HepG2 (cell line): ENCODE measurements around the gene NFKBIL1. TPM values are rescaled to one million over a fixed set of nuclear protein-coding genes. Genes with fewer than 3 reads are reported as not detected.

Experiments used
- DPF2 ChIP-seq: sonication (generic); formaldehyde crosslinking; IDR thresholded peaks from 2 replicates; pipeline ENCODE4 v1.4.0; 2020; ENCODE audit warnings: mild to moderate bottlenecking, low read depth, missing genetic modification reagents, borderline replicate concordance
- ELF1 ChIP-seq: sonication (generic); formaldehyde crosslinking; IDR thresholded peaks from 2 replicates; pipeline ENCODE4 v1.4.0; 2020; ENCODE audit warnings: missing genetic modification reagents
- IRF9 ChIP-seq: sonication (generic); formaldehyde crosslinking; IDR thresholded peaks from 2 replicates; pipeline ENCODE4 v1.8.0; 2022; ENCODE audit warnings: missing genetic modification reagents, mild to moderate bottlenecking, borderline replicate concordance
- JUNB ChIP-seq: sonication (generic); formaldehyde crosslinking; IDR thresholded peaks from 2 replicates; pipeline ENCODE4 v1.8.0; 2022; ENCODE audit warnings: missing genetic modification reagents, mild to moderate bottlenecking, borderline replicate concordance
- KDM5B ChIP-seq: sonication (generic); formaldehyde crosslinking; IDR thresholded peaks from 2 replicates; pipeline ENCODE4 v1.4.0; 2020; ENCODE audit warnings: missing genetic modification reagents, mild to moderate bottlenecking, borderline replicate concordance
- KMT2A ChIP-seq: sonication (generic); formaldehyde crosslinking; IDR thresholded peaks from 2 replicates; pipeline ENCODE4 v1.4.0; 2020; ENCODE audit warnings: missing genetic modification reagents
- MAX ChIP-seq: IDR thresholded peaks from 2 replicates; pipeline ENCODE4 v1.6.1; 2012; ENCODE audit warnings: inconsistent platforms
- NFKB2 ChIP-seq: sonication (generic); formaldehyde crosslinking; IDR thresholded peaks from 2 replicates; pipeline ENCODE4 v1.4.0; 2020; ENCODE audit warnings: missing genetic modification reagents, borderline replicate concordance
- REL ChIP-seq: sonication (generic); formaldehyde crosslinking; conservative IDR thresholded peaks from 2 replicates; pipeline ENCODE4 v1.8.0; 2022; ENCODE audit warnings: mild to moderate bottlenecking, missing genetic modification reagents, moderate library complexity
- RFX3 ChIP-seq: IDR thresholded peaks from 2 replicates; pipeline ENCODE4 v1.6.1; 2016; ENCODE audit warnings: missing biosample characterization, missing genetic modification reagents
- RFXANK ChIP-seq: IDR thresholded peaks from 2 replicates; pipeline ENCODE4 v1.6.1; 2016
- THYN1 ChIP-seq: sonication (generic); formaldehyde crosslinking; IDR thresholded peaks from 2 replicates; pipeline ENCODE4 v1.8.1; 2023; ENCODE audit warnings: low read depth, mild to moderate bottlenecking, moderate library complexity, missing genetic modification reagents, borderline replicate concordance
- U2AF1 ChIP-seq: fragments of 200-400 bp; formaldehyde crosslinking; optimal IDR thresholded peaks from 2 replicates; pipeline ENCODE3; 2017; ENCODE audit warnings: mild to moderate bottlenecking, low read depth, low read length
- ZBTB25 ChIP-seq: IDR thresholded peaks from 2 replicates; pipeline ENCODE4 v1.6.1; 2018; ENCODE audit warnings: missing genetic modification reagents
- ZNF350 ChIP-seq: sonication (generic); formaldehyde crosslinking; IDR thresholded peaks from 2 replicates; pipeline ENCODE4 v1.4.0; 2020; ENCODE audit warnings: mild to moderate bottlenecking, low read depth, missing genetic modification reagents, borderline replicate concordance
- ZNF432 ChIP-seq: sonication (generic); formaldehyde crosslinking; IDR thresholded peaks from 2 replicates; pipeline ENCODE4 v1.5.0; 2020; ENCODE audit warnings: missing genetic modification reagents, mild to moderate bottlenecking, borderline replicate concordance
- ZZZ3 ChIP-seq: sonication (generic); formaldehyde crosslinking; IDR thresholded peaks from 2 replicates; pipeline ENCODE4 v1.4.0; 2020; ENCODE audit warnings: missing genetic modification reagents, mild to moderate bottlenecking, borderline replicate concordance
- polyA plus RNA-seq, 8 experiments: library from polyadenylated mRNA; depleted of rRNA in 3 of 8; stranded (reverse) in 7 of 8; unstranded in 1 of 8; fragments of >200 nt; fragmentation: Illumina TruSeq in 4 of 8; extraction: Trizol in 4 of 8; gene quantifications; 2 replicates each; pipeline versions ENCODE4 v1.2.1 to v1.2.3, GENCODE V29; 2011 to 2016; ENCODE audit warnings: low read depth in 4 of 8, missing spikeins in 1 of 8, mixed read lengths in 1 of 8; ENCODE audit not compliant: insufficient read depth in 1 of 8
- total RNA-seq, 5 experiments: library from RNA; depleted of rRNA; stranded (reverse); fragments of >200 nt; fragmentation: Illumina TruSeq; extraction: Trizol; gene quantifications; 2 replicates each; pipeline ENCODE4 v1.2.3, GENCODE V29; 2016; ENCODE audit warnings: low read depth in 1 of 5
- TF ChIP-seq, protein P1 (sequence below): sonication (generic); formaldehyde crosslinking; IDR thresholded peaks from 2 replicates; pipeline ENCODE4 v1.5.0; 2020; ENCODE audit warnings: mild to moderate bottlenecking, missing genetic modification reagents
- TF ChIP-seq, protein P2 (sequence below): sonication (generic); formaldehyde crosslinking; IDR thresholded peaks from 2 replicates; pipeline ENCODE4 v1.4.0; 2020; ENCODE audit warnings: missing genetic modification reagents
- TF ChIP-seq, protein P3 (sequence below): sonication (generic); formaldehyde crosslinking; IDR thresholded peaks from 2 replicates; pipeline ENCODE4 v1.8.1; 2022; ENCODE audit warnings: mild to moderate bottlenecking, missing genetic modification reagents
- TF ChIP-seq, protein P4 (sequence below): sonication (generic); formaldehyde crosslinking; IDR thresholded peaks from 2 replicates; pipeline ENCODE4 v1.4.0; 2020; ENCODE audit warnings: missing genetic modification reagents; ENCODE audit errors: not compliant biosample characterization

NFKBIL1 gene
- total and polyA plus RNA-seq, 2 of the 13 experiments (the other 11 are each of a cell fraction or from before 2014, with no cell fraction given), result 9.7 to 19.5 TPM

DNA sequence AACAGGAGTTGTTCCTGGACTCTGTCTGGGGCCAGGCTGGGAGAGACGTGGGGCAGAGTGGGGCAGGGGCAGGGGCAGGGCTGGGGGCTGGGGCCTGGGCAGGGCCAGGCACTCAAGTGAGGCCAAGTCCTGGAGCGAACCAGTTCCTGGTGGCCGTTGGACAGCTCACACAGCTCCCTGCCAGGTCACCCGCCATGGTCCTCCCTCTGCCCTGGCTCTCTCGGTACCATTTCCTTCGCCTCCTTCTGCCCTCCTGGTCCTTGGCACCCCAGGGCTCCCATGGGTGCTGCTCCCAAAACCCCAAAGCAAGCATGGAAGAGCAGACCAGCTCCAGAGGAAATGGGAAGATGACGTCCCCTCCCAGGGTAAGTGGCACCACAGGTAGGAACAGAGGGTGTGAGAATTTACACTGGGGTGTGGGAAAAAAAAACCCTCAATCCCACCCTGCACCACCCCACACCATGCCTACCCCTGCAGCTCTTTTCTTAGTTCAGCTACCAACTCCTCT, 18.5 kb upstream of the NFKBIL1 start, which contains the start of gene MCCD1 (continued):
- TF ChIP-seq, protein P1, sequence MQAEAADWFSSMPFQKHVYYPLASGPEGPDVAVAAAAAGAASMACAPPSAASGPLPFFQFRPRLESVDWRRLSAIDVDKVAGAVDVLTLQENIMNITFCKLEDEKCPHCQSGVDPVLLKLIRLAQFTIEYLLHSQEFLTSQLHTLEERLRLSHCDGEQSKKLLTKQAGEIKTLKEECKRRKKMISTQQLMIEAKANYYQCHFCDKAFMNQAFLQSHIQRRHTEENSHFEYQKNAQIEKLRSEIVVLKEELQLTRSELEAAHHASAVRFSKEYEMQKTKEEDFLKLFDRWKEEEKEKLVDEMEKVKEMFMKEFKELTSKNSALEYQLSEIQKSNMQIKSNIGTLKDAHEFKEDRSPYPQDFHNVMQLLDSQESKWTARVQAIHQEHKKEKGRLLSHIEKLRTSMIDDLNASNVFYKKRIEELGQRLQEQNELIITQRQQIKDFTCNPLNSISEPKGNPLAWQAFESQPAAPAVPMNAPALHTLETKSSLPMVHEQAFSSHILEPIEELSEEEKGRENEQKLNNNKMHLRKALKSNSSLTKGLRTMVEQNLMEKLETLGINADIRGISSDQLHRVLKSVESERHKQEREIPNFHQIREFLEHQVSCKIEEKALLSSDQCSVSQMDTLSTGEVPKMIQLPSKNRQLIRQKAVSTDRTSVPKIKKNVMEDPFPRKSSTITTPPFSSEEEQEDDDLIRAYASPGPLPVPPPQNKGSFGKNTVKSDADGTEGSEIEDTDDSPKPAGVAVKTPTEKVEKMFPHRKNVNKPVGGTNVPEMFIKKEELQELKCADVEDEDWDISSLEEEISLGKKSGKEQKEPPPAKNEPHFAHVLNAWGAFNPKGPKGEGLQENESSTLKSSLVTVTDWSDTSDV (CRISPR knock-in tag), result no peak
- no peak for TF ChIP-seq THYN1 (CRISPR knock-in tag)
- TF ChIP-seq, protein P2, sequence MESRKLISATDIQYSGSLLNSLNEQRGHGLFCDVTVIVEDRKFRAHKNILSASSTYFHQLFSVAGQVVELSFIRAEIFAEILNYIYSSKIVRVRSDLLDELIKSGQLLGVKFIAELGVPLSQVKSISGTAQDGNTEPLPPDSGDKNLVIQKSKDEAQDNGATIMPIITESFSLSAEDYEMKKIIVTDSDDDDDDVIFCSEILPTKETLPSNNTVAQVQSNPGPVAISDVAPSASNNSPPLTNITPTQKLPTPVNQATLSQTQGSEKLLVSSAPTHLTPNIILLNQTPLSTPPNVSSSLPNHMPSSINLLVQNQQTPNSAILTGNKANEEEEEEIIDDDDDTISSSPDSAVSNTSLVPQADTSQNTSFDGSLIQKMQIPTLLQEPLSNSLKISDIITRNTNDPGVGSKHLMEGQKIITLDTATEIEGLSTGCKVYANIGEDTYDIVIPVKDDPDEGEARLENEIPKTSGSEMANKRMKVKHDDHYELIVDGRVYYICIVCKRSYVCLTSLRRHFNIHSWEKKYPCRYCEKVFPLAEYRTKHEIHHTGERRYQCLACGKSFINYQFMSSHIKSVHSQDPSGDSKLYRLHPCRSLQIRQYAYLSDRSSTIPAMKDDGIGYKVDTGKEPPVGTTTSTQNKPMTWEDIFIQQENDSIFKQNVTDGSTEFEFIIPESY (CRISPR knock-in tag), result no peak
- no peak for TF ChIP-seq ZZZ3
- TF ChIP-seq KDM5B (CRISPR knock-in tag), result no peak
- peak; percentile 42; the same call in 1 of the 2 replicates for TF ChIP-seq IRF9 (CRISPR knock-in tag)
- TF ChIP-seq, protein P3, sequence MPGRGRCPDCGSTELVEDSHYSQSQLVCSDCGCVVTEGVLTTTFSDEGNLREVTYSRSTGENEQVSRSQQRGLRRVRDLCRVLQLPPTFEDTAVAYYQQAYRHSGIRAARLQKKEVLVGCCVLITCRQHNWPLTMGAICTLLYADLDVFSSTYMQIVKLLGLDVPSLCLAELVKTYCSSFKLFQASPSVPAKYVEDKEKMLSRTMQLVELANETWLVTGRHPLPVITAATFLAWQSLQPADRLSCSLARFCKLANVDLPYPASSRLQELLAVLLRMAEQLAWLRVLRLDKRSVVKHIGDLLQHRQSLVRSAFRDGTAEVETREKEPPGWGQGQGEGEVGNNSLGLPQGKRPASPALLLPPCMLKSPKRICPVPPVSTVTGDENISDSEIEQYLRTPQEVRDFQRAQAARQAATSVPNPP (CRISPR knock-in tag), result no peak
- no peak; the same call in 1 of the 2 replicates for TF ChIP-seq ZNF350
- peak; percentile 54; the same call in 1 of the 2 replicates for TF ChIP-seq NFKB2 (CRISPR knock-in tag)
- no peak for TF ChIP-seq U2AF1
- no peak for TF ChIP-seq DPF2 (CRISPR knock-in tag)
- no peak for TF ChIP-seq RFX3 (CRISPR knock-in tag)
- no peak for TF ChIP-seq ELF1 (CRISPR knock-in tag)
- no peak; the same call in 1 of the 2 replicates for TF ChIP-seq MAX
- TF ChIP-seq REL (CRISPR knock-in tag), result no peak
- TF ChIP-seq, protein P4, sequence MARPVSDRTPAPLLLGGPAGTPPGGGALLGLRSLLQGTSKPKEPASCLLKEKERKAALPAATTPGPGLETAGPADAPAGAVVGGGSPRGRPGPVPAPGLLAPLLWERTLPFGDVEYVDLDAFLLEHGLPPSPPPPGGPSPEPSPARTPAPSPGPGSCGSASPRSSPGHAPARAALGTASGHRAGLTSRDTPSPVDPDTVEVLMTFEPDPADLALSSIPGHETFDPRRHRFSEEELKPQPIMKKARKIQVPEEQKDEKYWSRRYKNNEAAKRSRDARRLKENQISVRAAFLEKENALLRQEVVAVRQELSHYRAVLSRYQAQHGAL (CRISPR knock-in tag), result no peak
- TF ChIP-seq ZNF432 (CRISPR knock-in tag), result no peak
- 0 out of 2 replicates have a peak, but pooled peaks have one; percentile 41 for TF ChIP-seq KMT2A (CRISPR knock-in tag)
- no peak for TF ChIP-seq ZBTB25
- no peak for TF ChIP-seq RFXANK (CRISPR knock-in tag)
- TF ChIP-seq JUNB, result no peak
